NCI-H1092 treated with DMSO at 0.1 percent for 48 hours (cell line): ENCODE results near the gene GTF2I.
"Not testable (repeated sequence)": the region's sequence is repeated elsewhere in the genome, so short reads cannot be mapped to it uniquely, and the experiment has no call there.

ENCODE experiments used
- DNase-seq: peaks from one replicate; lab custom pipeline; 2025; lab: John Stamatoyannopoulos, UW

GTF2I gene

DNA sequence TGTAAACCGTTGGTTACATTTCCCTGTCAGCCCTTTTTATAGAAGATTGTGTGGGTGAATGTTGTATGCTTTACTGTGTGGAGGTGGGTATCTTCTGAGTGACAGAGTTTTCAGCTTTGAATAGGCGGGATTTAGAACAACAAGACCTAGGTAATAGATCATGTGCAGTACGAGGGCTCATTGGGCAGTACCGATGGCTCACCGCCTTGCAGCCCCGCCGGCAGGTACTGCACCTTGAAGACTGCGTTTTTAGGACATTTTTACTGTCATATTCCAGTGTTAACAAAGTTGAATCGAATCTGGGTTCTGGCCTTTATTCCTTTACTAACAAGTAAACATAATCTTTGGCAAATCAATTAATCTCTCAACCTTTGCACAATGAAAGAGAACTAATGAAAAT lies 60.4 kb downstream of the GTF2I start:
- no peak for DNase-seq

DNA sequence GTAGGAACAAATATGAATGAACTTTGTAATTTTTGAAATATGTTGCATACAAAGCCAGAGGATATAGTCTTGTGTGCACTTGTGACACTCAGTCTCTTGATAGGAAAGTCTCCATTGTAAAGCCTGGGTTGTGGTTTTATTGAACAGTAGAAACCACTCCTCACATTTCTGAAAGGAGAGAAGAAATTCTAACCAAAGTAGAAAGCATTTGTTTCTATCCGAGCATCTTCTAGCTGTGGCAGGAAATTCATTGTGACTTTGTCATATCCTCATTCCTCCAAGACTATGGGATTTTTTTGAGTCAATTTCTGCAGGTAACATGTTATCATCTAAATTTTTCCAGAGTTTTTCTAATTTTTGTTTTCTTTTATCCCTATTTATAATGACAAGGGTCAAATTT lies 60.8 kb downstream of the GTF2I start:
- DNase-seq = no peak

DNA sequence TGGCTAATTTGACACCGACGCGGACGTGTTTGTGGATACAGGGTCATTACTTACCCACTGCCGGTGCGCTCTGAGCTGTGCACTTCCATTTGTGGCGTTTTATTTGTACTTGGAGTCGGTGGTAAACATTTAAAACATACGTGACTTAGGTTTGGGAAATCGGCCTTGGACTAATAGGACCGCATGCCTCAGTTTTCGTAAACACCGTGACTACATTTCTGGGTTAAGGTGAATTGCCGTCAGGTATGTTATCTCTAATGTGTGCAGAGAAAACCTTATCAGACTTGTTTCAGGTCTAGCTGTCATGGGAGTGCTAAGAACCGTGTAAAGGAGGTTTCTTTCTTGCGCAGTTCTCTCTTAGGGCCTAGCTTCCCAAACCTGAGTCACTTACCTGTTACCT lies 64.6 kb downstream of the GTF2I start:
- no peak for DNase-seq

DNA sequence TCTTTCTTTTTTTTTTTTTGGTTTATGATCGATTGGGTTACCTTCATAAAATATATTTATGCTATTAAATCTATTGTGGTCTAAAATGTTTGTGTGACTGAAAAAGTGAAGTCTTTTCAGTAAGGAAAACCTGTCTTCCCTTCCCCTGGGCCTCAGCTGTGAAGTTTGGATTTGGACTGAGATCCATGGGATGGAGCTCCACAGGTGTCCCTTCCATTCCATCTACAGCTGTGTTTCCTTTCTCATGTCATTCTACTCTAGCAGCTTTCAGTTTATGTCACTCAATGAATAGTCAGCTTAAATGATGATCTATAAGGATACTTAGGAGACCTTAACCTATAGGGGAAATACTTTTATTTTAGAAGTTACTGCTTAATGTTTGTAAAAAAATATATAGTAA lies 68.3 kb downstream of the GTF2I start:
- no peak for DNase-seq

DNA sequence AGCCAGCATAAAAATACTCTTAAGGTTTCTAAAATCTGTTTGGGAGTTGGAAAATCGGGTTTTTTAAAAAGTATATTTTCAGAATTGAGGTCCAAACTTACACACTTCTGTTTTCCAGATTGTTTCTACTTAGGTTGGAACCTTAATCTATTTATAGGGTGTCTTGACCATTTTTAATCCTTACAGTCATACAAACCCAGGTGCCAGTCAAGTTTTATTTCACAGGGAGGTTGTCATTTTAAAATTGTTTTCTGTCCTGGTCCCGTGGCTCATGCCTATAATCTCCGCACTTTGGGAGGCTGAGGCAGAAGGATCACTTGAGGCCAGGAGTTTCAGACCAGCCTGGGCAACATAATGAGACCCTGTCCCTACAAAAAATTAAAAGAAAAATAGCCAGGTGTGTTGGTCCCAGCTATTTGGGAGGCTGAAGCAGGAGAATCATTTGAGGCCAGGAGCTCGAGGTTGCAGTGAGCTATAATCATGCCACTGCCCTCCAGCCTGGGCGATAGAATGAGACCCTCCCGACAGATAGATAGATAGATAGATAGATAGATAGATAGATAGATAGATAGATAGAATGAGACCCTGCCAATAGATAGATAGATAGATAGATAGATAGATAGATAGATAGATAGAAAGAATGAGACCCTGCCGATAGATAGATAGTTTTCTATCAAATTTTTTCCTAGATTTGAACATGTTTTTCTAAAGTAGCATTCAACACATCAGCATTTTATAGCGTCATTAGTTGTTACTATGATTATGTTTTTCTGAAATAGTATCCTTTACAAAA lies 69.0 kb downstream of the GTF2I start:
- DNase-seq = no peak

DNA sequence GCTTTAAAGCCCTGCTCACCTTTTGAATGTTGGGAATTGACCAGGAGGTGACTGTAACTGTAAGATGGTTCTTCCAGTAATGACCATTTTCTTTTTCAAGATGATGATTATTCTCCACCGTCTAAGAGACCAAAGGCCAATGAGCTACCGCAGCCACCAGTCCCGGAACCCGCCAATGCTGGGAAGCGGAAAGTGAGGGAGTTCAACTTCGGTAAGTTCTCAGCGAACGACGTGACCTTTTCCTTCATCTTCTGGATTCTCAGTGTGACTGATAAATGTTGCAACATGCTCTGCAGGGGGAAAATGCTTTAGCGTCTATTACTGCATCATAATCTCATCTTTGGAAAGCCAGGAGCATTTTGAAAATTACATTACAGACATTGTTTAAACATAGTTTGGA lies 71.2 kb downstream of the GTF2I start:
- DNase-seq = not testable (repeated sequence)

DNA sequence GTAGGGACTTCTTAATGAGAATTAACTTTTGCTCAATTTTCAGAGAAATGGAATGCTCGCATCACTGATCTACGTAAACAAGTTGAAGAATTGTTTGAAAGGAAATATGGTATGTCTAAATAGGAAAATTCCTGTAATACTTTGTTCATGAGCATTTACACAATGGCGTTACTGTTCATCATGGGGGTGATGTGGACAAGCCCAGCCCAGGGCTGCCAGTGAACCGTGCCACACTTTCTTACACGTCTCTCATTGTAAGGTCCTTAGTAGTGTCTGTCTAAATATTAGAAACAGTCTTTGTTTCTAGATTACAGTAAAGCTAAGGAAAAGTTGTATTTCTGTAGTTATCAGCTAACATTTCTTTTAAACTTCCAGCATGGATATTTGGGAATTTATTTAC lies 72.7 kb downstream of the GTF2I start:
- not testable (repeated sequence) for DNase-seq

DNA sequence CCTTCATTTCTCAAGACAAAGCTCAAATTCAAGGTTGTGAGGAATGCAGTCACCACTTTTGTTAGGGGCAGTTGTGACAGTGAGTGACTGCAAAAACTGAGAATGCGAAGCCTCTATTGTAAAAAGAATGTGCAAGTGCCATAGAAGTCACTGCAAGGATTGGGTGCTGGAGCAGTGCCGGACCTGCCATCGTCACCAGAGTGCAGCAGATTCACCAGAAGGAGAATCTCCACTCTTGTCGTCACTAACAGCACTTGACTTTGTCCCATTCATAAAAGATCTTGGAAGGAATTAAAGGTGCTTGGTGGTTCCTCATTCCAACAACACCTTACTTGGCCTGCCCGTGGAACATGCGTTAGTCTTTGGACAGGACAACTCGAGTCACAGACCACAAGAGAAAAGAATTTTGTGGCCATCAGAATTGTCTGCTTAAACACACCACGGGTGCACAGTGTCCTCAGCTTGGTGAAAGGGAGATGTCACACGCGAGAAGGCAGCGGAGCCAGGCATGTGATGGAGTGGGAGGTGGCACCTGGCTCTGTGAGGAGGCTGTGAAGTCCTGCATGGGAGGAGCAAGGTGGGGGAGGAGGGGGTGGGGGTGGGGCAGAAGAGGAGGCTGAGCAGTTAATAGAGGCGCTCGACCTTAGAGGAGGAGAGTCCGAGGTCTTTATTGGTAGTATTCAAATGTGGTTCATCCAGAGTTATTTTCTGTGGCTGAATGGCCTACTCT lies 82.6 kb downstream of the GTF2I start:
- not testable (repeated sequence) for DNase-seq

DNA sequence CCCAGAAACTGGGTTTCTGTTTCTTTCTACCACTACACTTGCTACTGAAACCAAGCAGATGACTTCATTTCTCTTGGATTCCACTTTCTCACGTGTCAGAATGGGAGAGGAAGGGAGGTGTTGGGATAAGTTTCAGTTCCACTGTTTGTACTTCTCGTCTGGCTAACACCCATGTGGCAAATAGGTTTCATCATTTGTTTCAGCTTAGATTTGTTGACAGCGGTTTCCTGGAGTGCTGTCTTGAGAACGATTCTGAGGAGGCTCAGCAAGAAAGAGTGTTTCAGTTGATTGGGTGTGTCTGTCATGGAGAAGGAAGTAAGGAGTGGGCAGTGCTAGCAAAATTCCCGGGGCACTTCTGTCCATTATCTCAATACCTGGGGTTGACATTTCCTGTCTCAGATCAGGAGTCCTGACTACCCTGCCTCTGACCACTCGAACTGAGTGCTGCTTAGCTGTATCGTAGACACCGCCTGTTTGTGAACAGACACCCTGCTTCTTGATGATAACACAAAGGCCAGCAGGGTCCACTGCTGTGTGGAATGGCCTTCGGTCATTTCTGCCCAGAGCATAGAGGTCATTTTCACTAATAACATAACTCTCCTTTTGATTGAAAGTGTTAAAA lies 86.5 kb downstream of the GTF2I start:
- DNase-seq = not testable (repeated sequence)

DNA sequence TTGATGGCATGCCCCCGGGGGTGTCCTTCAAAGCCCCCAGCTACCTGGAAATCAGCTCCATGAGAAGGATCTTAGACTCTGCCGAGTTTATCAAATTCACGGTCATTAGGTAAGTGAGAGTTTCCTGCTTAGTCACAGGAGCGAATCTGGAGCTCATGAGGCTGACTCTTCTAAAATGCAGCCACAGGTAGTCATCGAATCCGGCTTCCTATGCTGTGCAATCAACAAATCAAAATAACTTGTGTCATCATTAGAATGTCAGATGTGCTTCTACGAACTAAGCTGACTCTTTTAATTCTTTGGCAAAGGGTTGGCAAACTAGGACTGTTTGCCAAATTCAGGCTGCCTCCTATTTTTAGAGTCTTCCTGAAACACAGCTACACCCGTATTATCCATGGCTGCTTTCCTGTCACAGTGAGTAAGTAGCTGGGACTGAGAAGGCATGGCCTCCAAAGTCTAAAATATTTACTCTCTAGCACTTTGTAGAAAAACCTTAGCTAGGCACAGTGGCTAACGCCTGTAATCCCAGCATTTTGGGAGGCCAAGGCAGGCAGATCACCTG lies 96.5 kb downstream of the GTF2I start:
- not testable (repeated sequence) for DNase-seq

DNA sequence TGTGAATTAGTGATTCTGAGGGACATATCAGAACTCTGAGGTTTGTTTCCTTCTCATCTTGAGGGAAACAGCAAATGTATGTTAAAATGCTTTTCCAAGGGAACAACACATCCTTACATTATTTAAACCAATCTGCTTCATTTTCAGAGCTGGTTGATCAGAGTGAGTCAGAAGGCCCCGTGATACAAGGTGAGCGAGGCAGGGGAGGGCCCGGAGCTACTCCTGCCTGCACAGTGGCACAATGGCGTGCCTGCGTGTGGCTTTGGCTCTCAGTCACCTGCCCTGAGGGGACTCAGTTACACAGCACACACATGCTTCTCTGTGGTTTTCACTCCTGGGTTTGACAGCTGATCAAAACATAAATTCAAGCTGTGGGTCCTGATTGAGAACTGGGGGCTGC lies 99.2 kb downstream of the GTF2I start:
- not testable (repeated sequence) for DNase-seq

DNA sequence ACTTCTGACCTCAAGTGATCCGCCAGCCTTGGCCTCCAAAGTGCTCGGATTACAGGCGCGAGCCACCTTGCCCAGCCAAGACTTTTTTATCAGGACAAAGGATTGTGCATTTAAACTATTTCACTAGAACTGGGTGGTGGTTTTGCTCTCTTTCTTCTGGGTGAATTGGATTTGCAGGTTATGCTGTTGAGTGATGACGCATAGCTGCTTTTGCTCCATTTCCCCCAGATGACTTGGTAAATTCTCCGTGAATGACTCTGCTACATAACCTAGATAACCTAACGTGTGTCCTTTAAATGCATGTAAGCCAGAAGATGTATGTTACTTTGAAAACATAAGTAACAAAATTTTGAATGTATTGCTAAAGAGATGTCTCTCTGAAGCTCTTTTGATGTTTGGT lies 100.8 kb downstream of the GTF2I start:
- DNase-seq = not testable (repeated sequence)

DNA sequence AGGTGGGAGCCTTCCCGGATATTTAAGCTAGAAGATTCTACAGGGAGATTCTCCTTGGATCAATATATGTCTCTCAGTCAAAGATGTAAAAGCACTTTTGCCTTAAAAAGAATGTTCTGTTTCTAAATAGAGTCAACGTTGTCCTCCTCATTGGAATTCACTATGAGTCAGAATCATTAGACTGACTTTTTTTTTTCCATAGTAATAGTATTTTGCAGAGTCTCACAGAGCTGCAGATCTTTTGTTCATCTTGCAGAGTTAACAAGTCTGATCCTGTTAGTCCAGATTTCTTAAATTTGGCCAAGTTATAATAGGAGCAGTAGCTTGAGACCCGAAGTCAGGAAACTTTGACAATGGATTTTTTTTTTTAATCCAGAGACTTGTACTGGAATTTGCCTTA lies 101.5 kb downstream of the GTF2I start:
- not testable (repeated sequence) for DNase-seq

DNA sequence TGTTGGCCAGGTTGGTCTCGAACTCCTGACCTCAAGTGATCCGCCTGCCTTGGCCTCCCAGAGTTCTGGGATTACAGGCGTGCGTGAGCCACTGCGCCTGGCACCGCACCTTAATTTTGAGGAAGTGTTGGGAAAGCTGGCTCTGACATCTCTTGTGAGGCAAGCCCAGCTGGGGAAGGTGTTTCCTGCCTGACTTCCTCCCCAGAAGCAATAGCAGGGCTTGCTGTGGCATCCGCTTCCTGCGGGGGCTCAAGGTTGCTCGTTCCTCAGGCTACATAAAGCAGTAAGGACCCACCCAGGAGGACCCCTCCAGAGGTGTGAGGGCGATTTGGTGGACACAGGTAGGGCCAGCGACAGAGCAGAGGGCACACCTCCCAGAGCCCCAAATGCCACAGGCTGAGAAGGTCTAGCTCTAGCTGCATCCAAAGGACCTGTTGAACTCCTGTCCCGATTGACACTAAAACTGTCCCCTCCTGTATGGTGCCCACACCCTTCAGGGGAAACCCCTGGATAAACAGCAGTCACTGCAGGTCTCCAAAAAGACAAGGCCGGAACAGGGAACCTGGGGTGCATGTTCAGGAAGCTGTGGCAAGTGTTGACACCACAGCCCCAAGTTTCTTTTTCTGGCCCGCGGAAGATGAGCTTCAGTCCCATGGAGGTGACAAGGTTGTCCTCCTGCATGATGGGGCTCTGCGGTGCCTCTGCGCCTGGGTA lies 107.8 kb downstream of the GTF2I start:
- DNase-seq = not testable (repeated sequence)

DNA sequence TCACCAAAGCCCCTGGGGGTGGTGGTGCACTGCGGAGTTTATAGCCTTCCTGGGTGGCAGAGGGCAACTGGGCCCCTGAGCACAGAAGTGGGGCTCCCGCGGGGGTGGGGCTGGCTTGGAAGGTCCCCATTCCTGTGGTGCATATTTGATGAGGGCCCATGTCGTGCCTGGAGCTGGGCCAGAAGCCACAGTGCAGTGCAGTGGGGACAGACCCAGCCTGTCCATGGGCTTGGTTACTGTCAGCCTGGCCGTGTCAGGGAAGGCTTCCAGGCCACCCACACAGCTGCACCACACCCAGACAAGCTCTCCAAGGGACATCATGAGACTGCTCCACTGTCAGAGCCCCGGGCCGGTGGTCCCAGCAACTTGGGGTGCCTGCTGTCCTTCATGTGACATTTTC lies 109.0 kb downstream of the GTF2I start:
- DNase-seq = not testable (repeated sequence)

DNA sequence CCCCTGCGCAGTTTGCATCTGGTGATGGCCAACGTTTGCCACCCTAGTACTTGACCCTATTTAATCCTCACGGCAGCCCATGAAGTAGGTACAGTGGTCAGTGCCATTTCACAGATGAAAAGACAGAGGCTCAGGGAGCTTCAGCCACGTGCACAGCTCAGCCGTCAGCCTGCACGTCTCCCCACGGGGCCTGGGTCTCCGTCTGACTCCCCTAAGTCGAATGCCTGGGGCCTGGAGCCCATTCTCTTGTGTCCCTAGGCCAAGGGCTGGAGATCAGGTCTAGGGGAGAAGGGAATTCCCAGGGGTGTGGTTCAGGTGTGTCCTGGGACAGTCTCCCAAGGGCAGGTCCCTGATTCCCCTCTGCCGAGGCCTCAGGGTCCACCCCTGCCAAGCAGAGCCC lies 109.5 kb downstream of the GTF2I start:
- DNase-seq = not testable (repeated sequence)

DNA sequence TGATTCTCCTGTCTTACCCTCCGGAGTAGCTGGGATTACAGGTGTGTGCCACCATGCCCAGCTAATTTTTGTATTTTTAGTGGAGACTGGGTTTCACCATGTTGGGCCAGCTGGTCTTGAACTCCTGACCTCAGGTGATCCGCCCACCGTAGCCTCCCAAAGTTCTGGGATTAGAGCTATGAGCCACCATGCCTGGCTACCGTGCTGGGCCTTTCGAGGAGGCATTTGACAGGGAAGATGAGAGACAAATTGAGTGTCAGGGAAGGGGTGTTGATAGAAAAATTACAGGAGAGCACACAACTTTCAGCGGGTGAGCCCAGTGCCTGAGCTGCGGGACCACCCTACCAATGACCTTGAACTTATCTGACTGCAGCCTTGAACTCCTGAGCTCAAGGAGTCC lies 112.5 kb downstream of the GTF2I start:
- not testable (repeated sequence) for DNase-seq

DNA sequence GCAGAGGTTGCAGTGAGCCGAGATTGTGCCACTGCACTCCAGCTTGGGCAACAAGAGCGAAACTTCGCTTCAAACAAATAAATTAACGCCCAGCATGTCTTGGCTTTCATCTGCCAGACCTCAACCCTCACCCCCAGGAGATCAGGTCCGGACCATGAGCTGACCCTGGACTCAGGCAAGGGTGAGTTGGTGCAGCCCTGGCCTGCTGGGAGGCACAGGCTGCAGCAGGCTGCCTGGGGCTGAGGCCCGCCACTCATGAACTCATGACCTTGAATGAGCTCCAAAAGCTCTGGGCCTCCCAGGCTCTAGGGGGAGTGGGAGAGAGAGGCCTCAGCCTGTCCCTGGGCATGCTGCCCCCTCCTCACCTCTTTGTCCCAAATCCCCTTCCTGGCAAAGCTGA lies 114.6 kb downstream of the GTF2I start:
- DNase-seq = not testable (repeated sequence)

DNA sequence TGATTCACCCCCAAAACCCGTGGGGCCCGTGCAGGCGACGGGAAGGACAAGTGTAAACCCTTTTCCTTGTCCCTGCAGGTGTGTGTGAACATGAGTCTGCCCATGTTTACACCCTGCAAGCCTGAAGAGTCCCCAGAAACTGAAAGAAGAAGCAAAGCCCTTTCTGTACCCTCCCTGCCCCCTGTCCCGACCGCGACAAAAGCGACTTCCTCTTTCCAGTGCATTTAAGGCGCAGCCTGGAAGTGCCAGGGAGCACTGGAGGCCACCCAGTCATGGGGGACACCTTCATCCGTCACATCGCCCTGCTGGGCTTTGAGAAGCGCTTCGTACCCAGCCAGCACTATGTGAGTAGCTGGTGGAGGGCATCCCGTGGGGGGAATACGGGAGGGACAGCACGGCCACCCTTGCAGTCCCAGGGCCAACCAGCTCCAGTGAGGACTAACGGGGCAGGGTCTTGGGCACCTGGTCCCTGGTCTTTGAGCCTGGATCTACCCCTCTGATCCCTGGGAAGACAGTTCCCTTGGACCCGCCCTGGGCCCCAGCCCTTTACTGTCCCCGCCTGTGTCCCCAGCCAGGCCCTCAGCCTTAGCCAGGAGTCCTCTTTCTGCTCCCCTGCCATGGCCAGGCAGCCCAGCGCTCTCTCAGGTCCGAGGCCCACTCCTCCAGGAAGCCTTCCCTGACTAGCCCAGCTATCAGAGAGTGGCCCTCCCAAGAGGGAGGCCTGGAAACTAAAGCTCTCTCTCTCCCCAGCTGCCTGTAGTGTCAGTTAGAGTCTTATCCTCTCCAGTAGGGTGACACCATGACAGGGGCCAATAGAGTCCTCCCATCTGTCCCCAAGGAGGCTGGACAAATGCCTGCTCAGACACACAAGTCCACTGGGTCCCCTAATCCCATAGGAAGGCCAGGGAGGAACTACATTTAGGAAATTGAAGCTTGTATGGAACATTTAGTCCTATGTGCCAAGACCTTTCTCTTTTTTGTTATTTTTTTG lies 116.5 kb downstream of the GTF2I start, which contains the start of gene NCF1:
TSS of gene NCF1 (plus strand) at position 252 of the 991 bp plus-strand sequence. CDS start at position 273, 21 bp downstream.
- not testable (repeated sequence) for DNase-seq

DNA sequence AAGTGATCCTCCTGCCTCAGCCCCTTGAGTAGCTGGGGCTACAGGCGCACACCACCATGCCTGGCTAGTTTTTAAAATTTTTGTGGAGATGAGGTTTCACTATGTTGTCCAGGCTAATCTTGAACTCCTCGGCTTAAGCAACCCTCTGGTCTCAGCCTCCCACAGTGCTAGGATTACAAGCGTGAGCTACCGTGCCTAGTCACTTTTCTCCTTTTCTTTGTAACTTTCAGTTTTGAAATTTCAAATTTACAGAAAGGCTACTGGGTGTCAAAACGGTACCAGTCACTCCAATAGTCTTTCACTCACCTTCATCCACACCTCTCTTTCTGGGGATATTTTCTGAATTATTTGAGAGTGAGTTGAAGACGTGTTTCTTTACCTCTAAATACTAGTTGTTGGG lies 117.6 kb downstream of the GTF2I start:
- not testable (repeated sequence) for DNase-seq

DNA sequence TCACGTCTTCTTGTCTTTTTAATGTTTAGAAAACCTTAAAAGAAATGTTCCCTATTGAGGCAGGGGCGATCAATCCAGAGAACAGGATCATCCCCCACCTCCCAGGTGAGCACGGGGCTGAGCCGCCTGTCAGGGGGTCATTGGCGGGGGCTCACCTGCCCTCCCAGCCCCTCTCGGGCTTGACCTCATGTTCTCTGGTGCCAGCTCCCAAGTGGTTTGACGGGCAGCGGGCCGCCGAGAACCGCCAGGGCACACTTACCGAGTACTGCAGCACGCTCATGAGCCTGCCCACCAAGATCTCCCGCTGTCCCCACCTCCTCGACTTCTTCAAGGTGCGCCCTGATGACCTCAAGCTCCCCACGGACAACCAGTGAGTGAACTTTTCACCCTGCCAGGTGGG lies 121.5 kb downstream of the GTF2I start:
- not testable (repeated sequence) for DNase-seq
